Suppressor macrophage treated with lipopolysaccharide for 4 hours (primary cell): ENCODE results near the gene FRMD4A.
"Not testable (repeated sequence)": the region's sequence is repeated elsewhere in the genome, so short reads cannot be mapped to it uniquely, and the experiment has no call there.

Source experiments
- DNase-seq: peaks from one replicate; pipeline ENCODE4 v3.0.0-alpha.2; 2020

FRMD4A gene

DNA sequence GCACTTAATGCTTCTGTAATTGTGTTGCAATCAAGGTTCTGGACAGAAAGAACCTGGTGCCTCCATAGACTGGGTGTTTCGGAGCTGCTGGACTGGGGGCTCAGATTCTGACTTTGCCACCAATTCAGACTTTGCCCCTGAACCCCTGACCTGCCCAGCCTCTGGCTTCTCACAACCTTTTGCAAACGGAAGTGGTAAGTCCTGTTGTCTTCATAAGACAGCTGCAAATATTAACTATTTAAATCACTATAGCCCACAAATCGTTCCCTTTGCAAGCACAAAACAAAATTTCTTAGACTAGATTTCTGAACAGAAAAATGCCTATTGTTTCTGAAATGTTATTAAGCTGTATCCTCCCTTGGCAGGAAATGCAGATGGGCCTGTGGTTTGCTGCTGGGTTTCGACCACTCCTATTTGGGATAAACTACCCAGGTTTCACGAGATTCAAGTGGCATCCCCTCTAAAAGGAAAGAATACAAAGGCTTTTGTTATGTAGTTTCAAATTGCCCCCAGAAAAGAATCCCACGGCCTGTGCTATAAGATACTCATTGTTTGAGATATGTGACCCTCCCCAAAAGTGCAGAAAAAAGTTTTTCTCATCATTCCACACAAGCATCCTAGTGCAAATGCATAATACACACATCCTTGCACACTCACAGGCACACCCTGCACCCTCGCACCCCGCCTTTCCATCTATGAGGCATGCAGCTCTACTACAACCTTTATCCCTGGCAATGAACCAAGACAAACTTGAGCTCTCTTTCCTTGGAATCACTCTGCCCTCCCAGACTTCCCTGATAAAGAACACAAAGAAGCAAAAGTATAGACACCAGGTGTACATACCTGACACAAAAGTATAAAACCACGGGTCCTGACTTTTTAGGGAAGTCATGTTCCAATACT is 534.8 kb downstream of the FRMD4A start:
- no peak for DNase-seq

DNA sequence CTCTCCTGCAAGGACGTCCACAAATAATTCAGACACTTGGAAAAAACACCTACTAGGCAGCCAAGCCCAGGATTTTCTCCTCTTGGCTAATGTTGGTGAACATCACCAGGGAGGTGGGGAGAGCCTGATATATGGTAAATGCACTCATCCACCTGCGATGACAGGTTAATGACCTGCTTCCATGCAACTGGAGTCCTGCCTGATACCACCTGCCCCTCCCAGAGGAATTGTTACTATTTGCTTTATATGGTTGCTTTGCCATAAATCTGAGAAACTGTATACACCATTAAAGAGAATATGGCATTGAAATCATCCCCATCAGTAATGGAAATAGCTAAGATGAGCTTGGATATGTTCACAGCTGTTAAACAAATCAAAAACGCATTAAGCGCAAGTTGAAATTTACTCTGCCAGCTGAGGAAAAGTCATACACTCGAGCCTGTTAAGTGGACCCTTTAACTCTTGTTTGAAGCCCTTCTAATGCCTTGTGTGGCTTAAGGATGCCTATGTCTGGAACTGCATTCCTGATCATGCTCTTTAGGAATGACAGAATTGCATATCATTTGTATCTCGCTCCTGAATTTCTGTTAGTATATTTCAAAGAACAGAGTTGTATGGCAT is 535.6 kb downstream of the FRMD4A start:
- no peak for DNase-seq

DNA sequence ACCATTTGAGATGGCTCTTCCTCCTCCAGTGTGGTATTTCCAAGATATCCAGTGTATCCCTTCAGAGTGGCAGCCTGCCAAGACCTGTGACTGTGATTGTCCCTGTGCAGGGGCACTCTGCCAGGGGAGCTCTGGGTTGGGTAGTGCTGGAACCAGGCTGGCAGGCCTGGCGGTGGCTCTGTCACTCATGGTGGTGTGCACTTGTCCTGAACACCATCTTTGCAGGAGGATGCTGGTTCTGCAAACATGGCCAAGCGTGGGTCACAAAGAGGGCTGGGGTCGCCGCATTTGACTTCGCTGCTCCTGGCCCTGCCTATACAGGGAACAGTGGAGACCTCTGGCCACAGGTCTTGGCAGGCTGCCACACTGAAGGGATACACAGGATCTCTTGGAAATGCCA is 538.7 kb downstream of the FRMD4A start:
- no peak for DNase-seq

DNA sequence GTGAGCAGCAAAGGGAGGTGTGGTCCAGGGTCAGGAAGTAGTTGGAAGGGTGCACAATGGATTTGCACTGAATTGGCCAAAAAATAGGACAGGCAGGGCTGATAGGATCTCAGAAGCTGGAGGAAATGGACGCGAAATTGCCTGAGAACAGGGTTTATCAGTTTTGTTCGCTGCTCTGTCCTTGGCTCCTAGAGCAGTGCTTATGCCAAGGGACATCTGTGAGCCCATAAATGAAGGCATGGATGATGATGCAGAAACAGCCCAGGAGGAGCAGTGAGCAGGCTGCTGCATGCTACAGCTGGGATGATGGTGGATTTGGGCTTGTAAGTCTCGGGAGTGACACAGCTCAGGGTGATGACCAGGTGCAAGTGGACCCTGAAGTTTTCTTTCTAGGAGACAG is 539.2 kb downstream of the FRMD4A start:
- no peak for DNase-seq

DNA sequence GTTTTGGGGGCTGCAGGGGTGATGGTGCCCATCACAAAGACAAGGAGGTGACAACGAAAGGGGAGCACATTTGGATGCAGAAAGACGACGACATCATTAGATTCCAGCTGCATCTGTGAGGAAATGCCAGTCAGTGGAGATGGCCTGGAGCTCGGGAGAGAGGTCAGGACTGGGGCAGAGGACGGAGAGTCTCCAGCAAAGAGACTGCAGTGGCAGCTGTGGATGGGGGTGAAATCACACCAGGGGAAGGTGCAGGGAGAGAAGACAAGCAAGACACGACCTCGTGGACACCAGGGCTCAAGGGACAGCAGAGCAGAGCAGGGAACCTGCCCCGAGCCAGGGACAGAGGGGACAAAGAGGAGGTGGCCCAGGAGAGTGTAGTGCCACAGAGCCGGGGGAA is 540.5 kb downstream of the FRMD4A start:
- no peak for DNase-seq

DNA sequence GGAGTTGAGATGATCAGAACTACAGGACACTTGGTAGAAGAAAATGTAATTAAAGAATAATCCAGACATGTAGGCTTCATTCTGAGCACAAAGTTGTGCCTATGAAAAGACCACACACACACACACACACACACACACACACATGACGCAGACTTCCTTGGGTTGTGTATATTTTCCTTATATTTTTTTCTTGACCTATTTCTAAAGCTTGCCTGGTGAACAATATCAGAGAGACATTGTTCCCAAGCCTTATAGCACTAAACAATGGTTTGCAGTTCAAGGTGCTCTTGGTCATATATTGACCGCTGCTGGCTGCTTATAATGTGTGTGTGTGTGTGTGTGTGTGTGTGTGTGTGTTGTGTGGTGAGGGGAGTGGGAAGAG is 541.3 kb downstream of the FRMD4A start:
- no peak for DNase-seq

DNA sequence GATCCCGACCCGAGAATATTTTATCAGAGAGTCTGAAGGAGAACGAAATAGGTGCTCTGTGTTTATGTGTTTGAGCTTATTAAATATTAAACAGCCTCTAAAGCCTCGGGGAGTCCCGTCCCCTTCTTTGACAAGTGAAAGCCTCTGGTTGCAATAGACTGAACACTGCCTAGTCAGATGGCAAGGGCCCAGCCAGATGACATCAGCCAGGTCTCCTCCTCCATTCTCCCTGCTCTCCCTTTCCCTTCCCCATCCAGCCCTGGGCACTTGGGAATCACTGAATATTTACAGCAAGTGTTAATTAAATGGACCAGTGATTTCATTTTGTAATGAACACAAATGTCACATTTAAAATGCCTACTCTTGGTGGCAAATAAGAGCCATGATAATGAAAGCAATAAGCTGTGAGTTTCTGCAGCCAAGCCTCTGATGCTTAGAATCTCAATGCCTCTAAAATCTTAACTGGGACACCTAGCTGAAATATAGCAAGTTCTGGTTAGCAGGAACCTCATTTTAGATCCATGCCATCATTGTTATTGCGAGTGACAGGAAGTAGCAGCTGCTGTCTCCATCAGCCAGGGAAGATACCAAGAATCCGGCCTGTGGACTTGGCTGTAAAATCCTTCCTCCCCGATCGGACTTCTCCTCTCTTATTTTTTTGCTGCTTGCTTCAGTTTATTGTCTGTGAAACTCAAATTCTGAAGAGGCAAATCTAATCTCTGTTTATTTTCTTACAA is 541.8 kb downstream of the FRMD4A start:
- peak; percentile 12 for DNase-seq

DNA sequence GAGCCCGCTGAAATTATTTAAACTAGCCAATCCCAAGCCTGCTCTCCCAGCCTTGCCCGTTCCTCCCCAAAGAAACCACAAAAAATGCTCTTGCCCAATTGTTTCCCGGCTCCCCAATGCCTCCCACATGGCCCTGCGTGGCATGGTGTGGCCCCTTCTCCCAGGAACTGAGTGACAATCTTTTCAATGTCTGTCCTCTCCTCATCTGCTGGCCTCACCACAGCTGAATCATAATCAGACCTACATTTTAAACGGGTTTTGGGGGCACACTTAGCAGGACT is 542.5 kb downstream of the FRMD4A start:
- no peak for DNase-seq

DNA sequence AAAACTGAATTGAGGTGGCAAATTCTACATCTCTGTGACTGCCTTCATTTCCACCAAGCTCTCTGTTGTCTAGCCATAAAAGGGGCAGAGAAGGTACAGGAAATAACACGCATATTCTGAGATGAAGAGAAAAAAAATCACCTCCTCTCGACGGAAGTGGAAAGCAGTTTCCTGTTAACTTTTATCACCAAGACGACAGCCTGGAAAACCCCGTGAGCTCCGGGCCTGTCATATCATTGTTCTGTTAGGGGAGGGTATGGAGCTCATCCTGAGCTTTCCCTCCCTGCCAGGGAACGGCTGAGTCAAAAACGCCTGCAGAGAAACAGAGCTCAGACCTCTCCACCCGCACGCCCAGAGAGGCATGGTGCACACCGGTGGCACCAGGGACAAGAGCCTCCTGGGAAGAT is 543.7 kb downstream of the FRMD4A start:
- DNase-seq: peak; percentile 64

DNA sequence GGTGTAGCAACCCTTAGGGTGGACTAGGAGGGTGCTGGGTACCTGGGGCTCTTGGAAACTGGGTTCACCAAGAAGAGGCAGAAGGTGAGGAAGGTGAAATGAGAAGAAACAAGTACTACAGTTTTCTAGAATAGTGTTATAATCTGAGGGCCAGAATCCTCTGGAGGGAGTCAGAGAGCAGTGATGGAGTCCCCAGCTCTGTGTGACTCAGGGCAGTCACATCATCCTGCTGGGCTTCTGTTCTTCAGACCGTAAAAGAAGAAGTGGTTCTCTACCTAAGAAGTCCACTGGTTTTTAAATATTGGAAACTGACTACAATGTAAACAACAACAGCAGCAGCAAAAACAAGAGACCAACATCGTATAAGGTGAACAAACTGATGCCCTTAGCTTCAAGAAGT is 546.7 kb downstream of the FRMD4A start:
- DNase-seq: peak; percentile 51

DNA sequence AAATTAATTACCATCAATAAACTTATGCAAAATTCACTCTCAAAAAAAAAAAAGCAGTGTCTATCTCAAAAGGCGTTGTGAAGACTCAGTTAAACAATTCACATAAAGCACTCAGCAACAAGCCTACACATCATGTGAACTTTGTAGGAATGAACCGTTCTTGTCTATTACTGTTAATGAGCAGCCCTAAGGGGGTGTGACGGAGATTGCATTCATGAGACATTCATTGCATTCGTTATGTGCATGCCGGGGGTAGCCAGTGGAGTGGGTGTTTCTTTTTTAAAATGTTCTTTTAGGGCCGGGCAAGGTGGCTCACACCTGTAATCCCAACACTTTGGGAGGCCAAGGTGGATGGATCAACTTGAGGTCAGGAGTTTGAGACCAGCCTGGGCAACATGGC is 551.0 kb downstream of the FRMD4A start:
- DNase-seq: no peak

DNA sequence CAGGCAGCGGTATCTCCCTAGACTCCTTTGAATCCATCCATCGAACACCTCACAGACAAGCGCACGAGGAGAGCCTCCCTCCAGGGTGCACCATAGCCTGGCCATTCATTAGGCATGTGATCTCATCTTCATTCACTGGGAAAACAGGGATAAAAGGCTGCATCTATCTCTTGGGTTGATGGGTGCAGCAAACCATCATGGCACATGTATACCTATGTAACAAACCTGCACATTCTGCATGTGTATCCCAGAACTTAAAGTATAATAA is 552.1 kb downstream of the FRMD4A start:
- DNase-seq: not testable (repeated sequence)

DNA sequence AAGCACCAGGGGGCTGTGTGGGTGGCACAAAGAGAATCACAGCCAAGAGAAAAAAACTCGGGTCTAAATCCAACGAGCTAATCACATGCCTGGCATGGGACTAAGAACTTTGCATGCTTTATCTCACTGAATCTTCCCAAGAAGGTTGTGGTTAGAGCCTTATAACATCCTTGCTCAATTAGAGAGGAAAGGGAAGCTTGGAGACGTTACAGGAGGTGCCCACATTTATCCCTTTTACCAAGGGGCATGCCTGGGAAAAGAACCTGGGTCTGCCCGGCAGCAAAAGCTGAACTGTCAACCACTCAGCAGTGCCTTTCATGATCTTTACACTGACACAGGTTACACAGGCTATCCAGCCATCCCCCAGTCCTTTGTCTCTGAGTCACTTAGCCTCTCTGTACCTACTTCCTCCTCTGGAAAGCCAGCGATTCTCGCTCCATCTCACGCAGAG is 553.8 kb downstream of the FRMD4A start:
- peak; percentile 61 for DNase-seq

DNA sequence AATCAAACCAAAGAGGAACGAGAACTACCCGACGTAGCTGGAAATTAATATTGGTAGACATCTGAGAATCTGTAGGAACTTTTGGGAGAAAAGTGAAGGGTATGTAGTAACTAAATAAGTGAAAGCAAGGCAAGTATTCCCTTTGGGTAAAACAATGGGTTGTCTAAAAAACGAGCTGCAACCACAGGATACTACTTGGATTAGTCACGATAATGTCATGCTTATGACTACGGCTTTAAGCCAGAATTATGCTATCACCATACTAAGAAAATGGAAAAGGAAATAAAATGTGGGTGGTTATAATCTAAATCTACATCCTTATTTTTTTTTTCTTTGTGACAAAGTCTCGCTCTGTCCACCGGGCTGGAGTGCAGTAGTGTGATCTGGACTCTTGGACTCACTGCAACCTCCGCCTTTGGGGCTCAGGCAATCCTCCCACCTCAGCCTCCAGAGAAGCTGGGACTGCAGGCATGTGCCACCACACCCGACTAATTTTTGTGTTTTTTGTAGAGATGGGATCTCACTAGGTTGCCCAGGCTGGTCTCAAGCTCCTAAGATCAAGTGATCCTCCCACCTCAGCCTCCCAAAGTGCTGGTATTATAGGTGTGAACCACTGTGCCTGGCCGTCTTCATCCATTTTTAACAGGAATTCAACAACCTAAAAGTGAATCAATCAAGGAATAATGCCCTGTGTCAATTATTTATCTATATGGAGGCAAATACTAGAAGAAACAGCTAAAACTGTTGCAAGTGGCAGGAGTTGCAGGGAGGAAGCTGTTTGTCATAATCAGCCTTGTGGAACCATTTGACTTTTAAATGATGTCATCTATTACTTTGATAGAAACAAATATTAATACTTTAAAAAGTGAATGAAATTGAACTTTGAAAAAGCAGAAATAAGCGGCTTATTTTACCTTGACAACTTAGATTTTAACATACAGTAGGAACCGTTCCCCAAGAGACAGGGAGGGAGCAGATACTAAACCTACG is 554.6 kb downstream of the FRMD4A start:
- peak; percentile 37 for DNase-seq

DNA sequence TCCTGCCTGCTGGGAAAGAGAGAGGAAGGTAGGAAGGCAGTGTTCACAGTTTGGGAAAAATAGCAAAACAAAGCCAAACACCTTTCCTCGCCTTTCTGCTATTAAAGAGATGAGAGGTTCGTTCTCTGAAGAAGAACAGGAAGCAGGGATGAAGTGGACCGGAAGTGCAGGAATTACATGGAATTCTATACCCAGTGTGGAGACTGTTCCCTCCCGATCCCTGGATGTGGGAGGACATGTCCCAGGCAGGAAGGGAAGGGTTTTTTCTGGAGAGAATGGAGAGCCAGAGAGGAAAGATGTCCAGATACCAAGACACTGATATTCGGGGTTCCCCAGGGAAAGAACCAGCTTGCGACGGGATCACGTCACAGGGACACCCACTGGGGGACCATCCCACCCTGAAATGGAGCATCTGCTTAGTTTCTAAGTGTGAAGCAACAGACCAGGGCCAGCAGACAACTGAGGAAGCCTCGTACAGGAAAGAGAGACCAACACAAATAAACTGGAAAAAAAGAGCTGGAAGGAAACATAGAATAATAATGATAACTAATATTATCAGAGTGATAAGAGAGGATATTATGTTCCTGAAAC is 556.3 kb downstream of the FRMD4A start:
- no peak for DNase-seq

DNA sequence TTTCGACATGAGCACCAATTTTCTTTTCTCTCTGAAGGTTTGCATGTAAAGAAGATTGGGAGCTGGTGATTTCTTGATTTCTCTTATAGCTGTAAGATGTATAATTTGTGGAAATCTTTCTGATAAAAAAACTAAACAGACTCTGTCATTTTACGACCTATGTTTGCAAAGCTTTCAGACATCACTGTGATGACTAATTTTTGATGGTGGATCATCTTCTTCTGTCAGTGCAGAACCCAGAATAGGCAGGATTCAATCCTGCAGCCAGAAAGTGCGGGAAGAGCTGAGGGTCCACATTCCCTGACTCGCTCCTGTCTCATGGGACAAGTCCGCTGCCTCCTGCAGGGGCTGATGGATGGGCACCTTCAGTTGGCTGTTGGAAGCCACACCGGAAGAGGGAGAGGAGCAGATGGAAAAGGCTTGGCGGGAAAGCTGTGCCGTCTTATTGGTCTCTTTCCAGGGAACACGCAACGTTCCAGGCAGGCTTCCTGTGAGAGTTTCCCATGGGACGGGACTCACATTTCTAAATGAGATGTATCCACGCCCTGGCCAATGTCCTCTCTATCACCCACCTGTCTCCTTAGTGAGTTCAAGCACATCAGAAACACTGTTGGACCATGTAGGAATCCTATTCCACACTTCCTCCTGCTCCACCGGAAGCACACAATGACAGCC is 557.1 kb downstream of the FRMD4A start:
- no peak for DNase-seq

DNA sequence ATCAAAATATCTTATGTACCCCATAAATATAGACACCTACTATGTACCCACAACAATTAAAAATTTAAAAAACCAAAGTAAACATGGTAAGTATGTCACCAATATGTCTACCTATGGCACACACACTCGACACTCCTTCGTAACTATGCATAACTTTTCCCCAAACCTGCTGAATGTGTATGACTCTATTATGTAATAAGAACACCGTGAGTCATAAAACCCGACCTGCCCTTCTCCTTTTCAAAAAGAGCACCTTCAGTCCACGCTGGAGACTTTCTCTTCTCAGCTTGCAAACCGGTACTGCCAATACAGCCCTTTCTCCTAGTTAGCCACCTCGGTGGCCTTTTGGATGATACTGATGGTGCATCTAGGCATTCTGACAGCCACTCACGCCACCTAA is 557.7 kb downstream of the FRMD4A start:
- DNase-seq: no peak

DNA sequence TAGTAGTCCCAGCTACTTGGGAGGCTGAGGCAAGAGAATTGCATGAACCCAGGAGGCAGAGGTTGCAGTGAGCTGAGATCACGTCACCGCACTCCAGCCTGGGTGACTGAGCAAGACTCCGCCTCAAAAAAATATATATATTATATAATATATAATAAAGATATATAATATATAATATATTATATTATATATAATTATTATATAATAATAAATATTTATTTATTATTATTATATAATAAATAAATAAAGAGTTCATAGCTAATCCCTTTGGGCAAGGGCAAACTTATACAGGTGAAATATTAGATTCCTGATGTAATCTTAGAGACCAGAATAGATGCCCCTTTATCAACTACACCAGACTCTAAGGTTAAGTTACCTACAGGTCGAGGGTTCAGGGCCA is 558.7 kb downstream of the FRMD4A start:
- DNase-seq: no peak

DNA sequence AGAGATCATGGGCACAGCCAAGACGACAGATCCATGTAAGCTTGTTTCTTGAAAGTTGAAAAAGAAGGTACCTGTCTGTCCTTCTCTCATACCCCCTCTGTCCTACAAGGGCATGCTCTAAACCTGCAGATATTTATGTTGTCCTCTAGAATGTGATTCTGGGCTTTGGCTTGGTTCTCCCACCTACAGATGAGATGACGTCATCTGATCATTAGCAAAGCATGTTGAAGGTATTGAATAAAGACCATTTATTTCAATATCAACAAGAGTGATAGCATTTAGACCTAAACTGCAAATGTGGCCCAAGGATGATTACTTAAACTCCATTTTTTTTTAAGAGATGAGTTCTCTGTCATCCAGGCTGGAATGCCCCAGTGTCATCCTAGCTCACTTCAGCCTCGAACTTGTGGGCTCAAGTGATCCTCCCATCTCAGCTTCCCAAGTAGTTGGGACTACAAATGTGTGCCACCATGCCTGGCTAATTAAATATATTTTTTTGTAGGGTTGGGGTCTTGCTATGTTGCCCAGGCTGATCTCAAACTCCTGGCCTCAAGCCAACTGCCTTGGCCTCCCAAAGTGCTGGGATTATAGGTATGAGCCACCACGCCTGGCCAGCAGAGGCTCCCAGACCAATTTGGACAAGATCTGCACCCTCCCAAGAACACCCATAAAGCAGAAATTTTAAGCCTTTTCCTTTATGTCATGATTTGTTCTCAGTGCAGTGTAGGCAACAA is 559.8 kb downstream of the FRMD4A start:
- no peak for DNase-seq

DNA sequence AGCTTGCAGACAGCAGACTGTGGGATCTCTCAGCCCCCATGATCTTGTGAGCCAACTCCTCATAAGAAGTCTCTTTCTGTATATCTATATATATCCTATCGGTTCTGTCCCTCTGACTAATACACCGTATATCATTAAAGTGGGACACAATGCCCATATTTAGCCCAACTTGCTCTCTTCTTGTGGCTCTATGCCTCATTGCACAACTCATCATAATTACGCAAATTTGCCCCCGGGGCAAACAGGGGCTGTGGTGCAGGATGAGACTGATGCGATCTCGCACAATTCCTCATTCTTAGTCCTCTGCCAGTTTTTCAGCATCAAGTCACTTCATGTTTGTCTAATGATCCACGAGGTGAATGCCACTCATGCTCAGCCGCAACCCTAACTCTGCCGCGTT is 560.8 kb downstream of the FRMD4A start:
- peak; percentile 53 for DNase-seq

DNA sequence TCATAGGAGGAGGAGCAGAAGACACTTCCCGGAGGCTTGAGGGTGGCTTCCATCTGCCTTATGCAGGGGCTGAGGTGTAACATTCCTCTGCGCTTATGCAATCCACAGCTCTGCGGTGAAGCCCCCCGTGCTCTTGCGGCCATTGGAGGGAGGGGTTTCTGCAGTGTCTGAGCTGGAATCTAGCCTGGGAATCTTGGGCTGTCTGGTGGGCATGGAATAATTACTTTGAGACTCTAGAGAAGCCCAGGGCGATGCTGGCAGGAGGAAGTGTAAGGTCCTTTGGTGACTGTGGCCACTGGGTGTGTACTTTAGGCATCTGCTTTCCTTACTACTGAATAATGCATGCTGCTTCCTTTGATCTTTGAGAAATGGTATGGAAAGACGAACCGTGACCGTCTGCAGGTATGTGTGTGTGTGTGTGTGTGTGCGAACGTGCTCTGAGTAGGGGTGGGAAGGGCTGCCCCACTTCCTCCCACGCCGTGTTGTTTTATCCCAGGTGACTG is 563.0 kb downstream of the FRMD4A start:
- DNase-seq: no peak
